GM03348 (cell line): ENCODE measurements around the gene NCK1.
"Not testable (repeated sequence)": the region's sequence is repeated elsewhere in the genome, so short reads cannot be mapped to it uniquely, and the experiment has no call there.

ENCODE experiments used
- DNase-seq: peaks from one replicate; pipeline ENCODE4 v3.0.0; 2012; ENCODE audit warnings: low spot score

The NCK1 gene

GRCh38 chr3:136862617-136863322 is 762 bp downstream of the NCK1 start:
- DNase-seq: peak; percentile 67

- DNase-seq: no peak
These were observed 7.3 kb downstream of the NCK1 start for GRCh38 chr3:136869282-136869681.

GRCh38 chr3:136872258-136872657 is 10.2 kb downstream of the NCK1 start:
- not testable (repeated sequence) for DNase-seq

GRCh38 chr3:136879510-136879909 is 17.5 kb downstream of the NCK1 start:
- DNase-seq: not testable (repeated sequence)

- DNase-seq: no peak
These were observed 20.6 kb downstream of the NCK1 start for GRCh38 chr3:136882571-136882970.

GRCh38 chr3:136883967-136884720 is 22.1 kb downstream of the NCK1 start:
- no peak for DNase-seq

- no peak for DNase-seq
These were observed 23.6 kb downstream of the NCK1 start for GRCh38 chr3:136885357-136886213.

- no peak for DNase-seq
These were observed 27.9 kb downstream of the NCK1 start for GRCh38 chr3:136889947-136890346.

- DNase-seq: no peak
These were observed 30.2 kb downstream of the NCK1 start for GRCh38 chr3:136891934-136892855.

GRCh38 chr3:136893848-136894443 is 31.9 kb downstream of the NCK1 start:
- DNase-seq: peak; percentile 62

- DNase-seq: not testable (repeated sequence)
These were observed 35.2 kb downstream of the NCK1 start for GRCh38 chr3:136897171-136897570.

GRCh38 chr3:136898549-136898948 is 36.5 kb downstream of the NCK1 start:
- no peak for DNase-seq

- peak; percentile 5 for DNase-seq
These were observed 36.9 kb downstream of the NCK1 start for GRCh38 chr3:136898954-136899353.

- no peak for DNase-seq
These were observed 37.7 kb downstream of the NCK1 start for GRCh38 chr3:136899622-136900158.

GRCh38 chr3:136900694-136901093 is 38.7 kb downstream of the NCK1 start:
- DNase-seq: not testable (repeated sequence)

GRCh38 chr3:136901391-136901790 is 39.4 kb downstream of the NCK1 start:
- no peak for DNase-seq

GRCh38 chr3:136902530-136902929 is 40.5 kb downstream of the NCK1 start:
- DNase-seq: not testable (repeated sequence)

GRCh38 chr3:136903899-136904298 is 41.9 kb downstream of the NCK1 start:
- no peak for DNase-seq

GRCh38 chr3:136904746-136905145 is 42.7 kb downstream of the NCK1 start:
- DNase-seq: no peak

GRCh38 chr3:136905549-136905948 is 43.5 kb downstream of the NCK1 start:
- DNase-seq: no peak

GRCh38 chr3:136906725-136907124 is 44.7 kb downstream of the NCK1 start:
- no peak for DNase-seq
